GM18517 (cell line): ENCODE results near the gene ACP1.
A peak's percentile ranks its signal among the peaks of the same experiment; 100 is the strongest.

Source experiments
- ATAC-seq: cut with Tn5 transposase; IDR thresholded peaks from one replicate; pipeline ENCODE4 v1.9.1; 2021; ENCODE audit warnings: mild to moderate bottlenecking, moderate library complexity; ENCODE audit not compliant: unreplicated experiment

The ACP1 gene

DNA sequence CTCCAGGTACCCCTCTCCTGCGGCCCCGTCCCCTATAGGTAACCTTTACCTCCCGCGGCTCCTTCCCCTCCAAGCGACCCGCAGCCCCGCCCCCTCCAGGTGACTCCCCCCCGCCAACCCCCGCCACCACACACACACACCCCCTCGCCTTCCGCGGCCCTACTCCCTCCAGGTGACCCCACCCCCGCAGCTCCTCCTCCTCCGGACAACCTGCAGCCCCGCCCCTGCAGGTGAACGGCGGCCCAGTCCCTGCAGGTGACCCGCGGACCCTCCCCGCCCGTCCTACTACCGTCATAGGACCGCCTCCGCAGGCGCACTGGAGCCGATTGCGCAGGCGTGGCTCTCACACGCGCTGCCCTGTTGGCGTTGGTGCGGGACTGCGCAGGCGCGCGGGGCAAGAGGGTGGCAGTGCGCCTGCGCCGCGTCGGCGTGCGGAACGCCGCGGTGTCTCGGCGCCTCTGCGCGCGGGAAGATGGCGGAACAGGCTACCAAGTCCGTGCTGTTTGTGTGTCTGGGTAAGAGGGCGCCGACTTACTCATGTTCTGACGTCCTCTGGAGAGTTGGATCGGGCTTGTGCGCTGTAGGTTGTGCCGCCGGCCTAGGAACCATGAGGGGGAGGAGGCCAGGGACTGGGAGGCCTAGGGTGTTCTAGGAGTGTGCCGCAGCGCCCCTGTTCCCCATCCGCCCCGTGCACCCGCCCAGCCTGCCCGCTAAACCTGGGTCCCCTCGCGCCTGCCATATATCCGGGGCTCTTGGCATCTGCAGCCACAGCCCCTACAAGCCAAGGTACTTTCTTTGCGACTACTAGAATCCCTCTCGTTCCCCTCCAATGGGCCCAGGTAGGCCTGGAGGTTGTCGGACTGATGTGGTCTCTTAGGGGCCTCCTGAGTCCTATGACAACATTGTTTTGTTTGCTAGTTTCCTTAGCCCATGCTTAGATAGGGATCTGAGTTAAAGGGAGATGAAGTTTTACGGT, at the start of gene ACP1:
ACP1 (plus strand) TSS at position 455 of the 976 bp plus-strand sequence; CDS start at position 473, 18 bp downstream.
- ATAC-seq: peak; percentile 88

DNA sequence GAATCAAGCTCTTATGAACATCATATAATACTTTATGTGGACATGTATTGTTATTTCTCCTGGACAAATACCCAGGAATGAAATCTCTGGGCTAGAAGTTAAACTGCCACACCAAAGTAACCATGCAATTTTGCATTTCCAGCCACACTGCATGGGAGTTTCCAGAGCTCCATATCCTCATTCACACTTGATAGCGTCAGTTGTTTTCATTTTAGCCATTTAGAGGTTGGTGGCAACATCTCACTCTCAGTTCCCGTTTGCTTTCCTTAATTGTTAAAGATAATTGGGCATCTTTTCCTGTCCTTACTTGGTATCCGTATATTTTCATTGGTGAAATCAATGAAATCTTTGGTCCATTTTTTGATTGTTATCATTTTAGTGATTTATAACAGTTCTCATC, 48.7 kb upstream of the ACP1 start:
- no peak for ATAC-seq

DNA sequence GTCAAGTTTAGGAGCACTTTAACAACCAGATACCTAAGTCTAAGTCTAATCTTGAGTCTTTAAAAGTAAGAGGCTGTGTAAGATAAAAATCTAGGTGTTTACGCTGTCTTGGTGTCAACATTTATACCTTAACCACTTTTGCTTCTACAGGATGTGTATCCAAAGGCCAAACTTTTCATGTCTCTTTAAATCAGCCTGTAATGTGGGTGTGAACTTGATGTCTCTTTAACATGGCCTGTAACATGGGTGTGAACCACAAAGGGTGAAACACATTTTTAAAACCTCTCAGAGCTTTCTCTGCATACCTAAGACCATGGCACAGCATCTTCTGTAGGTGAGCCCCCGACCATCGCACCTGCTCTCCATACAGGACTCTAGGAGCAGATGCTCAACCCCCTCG, 41.3 kb upstream of the ACP1 start:
- no peak for ATAC-seq

DNA sequence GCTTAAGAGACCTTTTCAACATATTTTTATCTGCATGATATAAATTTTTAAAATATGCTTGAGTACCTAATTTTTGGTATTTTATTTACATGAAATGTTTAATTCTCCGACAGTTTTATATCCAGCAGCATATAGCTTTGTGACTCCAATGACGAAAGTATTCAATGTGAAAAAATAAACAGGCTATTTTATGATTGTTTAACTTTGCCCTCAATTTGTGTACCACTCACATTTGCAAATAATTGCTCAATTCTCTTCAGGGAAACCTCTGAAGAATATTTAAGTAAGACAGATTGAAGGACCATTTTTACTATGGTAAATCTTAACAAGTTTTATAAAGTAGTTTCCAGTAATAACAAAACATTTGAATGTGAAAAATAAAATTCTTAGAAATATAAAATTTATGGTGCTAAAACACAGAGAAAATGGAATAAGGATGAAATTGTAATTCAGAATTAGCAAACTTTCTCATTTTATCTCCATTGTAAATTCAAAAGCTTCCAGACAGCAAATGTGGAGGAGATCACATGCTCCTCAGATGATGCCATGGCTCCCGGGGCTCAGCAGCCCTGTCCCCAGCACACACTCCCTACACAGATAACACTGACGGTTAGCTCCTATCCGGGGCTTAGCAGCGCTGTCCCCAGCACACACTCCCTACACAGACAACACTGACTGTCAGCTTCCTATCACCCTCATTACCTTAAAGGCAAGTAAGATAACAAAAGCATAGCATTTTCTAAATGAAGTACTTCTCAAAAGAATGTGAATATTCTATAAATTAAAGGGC, 40.6 kb upstream of the ACP1 start:
- no peak for ATAC-seq

DNA sequence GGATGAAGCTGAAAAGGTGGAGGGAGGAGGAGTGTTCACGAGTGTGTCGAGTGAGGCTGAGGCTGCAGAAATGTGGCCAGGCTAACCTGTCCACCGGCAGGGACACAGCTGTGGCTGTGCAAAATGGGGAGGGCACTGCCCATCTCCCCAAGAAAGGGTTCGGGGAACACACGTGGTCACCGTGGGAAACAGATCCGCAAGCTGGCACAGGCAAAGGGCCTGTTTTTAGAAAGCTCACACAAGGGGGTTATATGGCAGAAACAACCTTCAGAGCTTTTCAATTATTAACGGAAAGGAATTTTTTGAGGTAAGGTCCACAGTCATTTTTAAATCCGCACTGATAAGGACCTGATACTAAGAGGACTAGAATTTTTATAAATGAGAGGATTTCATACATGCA, 36.6 kb upstream of the ACP1 start:
- ATAC-seq: no peak

- ATAC-seq: no peak
Observed at GRCh38 chr2:228518-229278, 36.0 kb upstream of the ACP1 start.

GRCh38 chr2:231521-232185, 33.1 kb upstream of the ACP1 start:
- ATAC-seq: no peak

GRCh38 chr2:233030-233429, 31.7 kb upstream of the ACP1 start:
- ATAC-seq: no peak

DNA sequence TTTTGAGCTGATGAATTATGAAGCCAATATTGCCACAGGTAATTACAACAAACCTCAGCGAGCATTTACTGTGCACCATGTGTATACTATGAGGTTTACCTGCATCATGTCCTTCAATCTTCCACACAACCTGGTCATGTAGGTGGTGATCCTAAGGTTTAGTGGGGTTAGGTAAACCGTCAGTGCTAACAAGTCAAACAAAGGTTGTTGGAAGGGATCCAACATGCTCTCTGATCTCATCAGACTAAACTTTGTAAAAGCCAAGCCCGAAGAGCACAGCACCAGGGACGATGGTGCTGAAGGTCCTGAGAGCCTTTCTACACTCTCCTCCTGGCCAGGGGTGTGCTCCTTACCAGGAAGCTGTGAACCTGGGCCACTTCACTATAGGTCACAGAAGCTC, 30.3 kb upstream of the ACP1 start:
- no peak for ATAC-seq

GRCh38 chr2:236993-237539, 27.7 kb upstream of the ACP1 start:
- ATAC-seq: no peak

GRCh38 chr2:237878-238277, 26.9 kb upstream of the ACP1 start:
- no peak for ATAC-seq

- ATAC-seq: no peak
Observed at GRCh38 chr2:238431-238830, 26.3 kb upstream of the ACP1 start.

GRCh38 chr2:238869-239268, 25.9 kb upstream of the ACP1 start:
- ATAC-seq: no peak

DNA sequence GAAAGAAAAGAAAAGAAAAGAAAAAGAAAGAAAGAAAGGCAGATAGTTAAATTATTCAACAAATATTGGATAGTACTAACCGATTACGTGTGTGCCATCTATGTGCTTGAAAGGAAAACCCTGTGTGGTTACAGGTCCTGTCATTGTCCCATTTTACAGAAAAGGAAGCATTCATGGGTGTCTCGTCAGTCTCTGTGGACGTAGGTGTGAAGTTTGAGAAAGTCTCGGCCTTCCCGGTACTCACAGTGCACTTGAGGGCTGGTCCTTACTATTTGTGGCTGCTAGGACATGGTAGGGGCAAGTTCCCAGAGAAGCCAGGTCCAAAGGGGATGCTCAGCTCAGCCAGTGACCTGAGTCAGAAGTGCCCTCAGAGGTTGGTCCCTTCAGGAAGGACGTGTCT, 20.2 kb upstream of the ACP1 start:
- no peak for ATAC-seq

DNA sequence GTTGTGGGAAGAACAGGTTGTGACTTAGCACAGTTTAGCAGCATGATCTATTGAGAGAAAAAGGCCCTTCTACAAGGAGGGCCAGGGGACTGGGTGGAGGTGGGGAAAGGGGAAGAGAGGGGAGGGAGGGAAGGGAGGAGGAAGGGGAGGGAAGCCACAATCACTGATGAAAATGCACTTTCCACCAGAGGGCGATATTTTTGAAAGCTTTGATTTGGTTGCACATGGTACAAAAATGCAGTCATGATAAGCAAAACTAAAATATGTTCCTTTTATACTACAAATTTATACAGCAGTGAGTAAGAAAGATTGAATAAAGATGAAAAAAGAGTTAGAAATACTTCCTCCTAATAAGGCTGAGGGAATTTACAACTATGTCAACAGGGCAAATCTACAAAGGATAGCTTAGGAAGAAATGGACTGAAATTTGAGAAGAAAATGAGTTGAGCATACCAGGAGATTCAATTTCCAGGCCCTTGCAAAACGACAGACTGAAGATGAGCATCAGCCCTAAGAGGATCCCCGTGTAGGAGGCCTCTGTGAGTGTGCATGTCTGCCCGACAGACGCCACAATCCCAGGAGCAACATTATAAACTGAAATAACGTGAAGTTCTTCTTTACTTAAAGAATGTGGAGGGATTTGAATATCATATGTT, 18.1 kb upstream of the ACP1 start:
- no peak for ATAC-seq

DNA sequence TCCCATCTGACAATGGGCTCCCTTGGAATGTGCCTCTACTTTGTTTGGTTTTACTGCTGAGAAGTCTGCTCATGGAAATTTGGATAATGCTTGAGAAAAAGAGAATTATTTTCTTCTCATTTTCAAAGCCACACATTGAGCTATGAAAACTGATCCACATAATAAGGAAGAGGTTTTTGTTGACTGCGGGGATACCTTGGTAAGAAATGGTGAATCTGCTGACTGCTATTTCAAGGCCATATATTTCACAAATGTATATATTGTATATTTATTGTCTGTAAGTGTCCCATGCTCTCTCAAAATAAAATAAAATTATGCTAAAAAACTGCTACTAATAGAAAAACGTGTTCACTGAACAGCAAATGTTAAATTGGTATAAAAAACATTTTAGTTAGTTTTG, 16.0 kb upstream of the ACP1 start:
- no peak for ATAC-seq

GRCh38 chr2:249538-250042, 15.2 kb upstream of the ACP1 start:
- no peak for ATAC-seq

DNA sequence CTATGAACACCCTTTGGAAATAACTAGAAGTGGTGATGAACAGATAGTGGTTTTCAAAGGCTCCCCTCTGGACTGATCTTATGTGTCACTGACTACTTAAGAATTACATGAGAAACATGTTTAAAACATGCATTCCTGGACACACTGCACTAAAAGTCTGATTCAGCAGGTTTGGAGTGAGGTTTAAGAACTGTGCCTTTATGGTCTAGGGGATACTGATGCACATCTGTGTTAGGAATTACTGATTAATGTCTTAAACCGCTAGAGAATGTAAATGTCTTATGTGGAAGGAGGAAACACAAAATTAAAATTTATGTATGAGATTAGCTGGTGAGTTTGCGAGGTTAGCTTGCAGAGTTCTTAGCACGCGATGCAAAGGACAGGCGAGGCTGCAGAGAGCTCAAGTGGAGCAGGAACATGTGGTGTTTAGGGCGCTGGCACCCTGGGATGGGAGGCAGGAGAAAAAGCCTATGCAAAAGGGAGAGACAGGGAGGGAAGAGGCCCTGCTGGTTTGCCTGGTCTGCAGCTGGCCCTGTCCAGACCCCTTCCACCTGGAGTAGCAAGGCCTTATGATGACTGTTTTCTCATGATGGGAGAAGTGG, 12.6 kb upstream of the ACP1 start:
- ATAC-seq: no peak

- no peak for ATAC-seq
Observed at GRCh38 chr2:253202-253638, 11.5 kb upstream of the ACP1 start.
